ENCODE results near the gene RAB22A.

The RAB22A gene

DNA sequence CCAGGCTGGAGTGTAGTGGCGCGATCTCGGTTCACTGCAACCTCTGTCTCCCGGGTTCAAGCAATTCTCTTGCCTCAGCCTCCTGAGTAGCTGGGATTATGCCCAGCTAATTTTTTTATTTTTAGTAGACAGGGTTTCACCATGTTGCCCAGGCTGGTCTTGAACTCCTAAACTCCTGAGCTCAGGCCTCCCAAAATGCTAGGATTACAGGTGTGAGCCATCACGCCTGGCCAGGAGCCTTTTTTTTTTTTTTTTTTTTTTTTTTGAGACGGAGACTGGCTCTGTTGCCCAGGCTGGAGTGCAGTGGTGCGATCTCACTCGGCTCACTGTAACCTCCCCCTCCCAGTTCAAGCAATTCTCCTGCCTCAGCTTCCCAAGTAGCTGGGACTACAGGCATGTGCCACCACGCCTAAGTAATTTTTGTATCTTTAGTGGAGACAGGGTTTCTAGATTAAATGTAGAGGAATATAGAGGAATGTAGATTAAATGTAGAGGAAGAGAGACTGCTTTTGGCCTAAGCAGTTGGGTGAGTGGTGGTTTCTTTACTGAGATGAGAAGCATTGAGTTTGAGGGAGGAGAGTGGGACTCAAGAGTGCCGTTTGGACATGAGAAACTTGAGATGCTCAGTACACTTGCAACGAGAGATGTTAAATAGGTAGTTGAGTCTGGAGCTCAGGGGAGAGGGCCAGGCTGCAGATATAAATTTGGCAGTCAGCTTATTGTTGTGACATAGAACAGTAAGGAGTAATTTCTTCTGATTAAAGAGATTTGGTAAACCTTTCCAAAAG lies 96.2 kb downstream of the RAB22A start:
- H3K4me1 ChIP-seq (ENCODE audit: low read depth, poor library complexity, severe bottlenecking), result peaks cover 36% of the 10 kb centered on the region
- H3K36me3 ChIP-seq (ENCODE audit: insufficient read depth), result no peaks in the 10 kb centered on the region
- no peak overlapping the region for H3K4me3 ChIP-seq (IDR thresholded peaks at IDR 0.05; ENCODE audit: insufficient read depth, low read depth, low read length)
- H3K27ac ChIP-seq, result no peak overlapping the region
- no peak overlapping the region for H3K9ac ChIP-seq
- H4K20me1 ChIP-seq (ENCODE audit: insufficient read depth), result peaks cover 43% of the 10 kb centered on the region
- H3K4me2 ChIP-seq, result no peak overlapping the region
- TF ChIP-seq, protein P1, sequence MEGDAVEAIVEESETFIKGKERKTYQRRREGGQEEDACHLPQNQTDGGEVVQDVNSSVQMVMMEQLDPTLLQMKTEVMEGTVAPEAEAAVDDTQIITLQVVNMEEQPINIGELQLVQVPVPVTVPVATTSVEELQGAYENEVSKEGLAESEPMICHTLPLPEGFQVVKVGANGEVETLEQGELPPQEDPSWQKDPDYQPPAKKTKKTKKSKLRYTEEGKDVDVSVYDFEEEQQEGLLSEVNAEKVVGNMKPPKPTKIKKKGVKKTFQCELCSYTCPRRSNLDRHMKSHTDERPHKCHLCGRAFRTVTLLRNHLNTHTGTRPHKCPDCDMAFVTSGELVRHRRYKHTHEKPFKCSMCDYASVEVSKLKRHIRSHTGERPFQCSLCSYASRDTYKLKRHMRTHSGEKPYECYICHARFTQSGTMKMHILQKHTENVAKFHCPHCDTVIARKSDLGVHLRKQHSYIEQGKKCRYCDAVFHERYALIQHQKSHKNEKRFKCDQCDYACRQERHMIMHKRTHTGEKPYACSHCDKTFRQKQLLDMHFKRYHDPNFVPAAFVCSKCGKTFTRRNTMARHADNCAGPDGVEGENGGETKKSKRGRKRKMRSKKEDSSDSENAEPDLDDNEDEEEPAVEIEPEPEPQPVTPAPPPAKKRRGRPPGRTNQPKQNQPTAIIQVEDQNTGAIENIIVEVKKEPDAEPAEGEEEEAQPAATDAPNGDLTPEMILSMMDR (conservative IDR thresholded peaks at IDR 0.05; ENCODE audit: low read depth, low read length), result no peak
- H3K27me3 ChIP-seq (ENCODE audit: insufficient read depth, low read depth), result no peaks in the 10 kb centered on the region
- H2AFZ ChIP-seq (ENCODE audit: low read depth), result no peak overlapping the region
- peaks cover 97% of the 10 kb centered on the region for H3K79me2 ChIP-seq (ENCODE audit: insufficient read depth, low read depth)

DNA sequence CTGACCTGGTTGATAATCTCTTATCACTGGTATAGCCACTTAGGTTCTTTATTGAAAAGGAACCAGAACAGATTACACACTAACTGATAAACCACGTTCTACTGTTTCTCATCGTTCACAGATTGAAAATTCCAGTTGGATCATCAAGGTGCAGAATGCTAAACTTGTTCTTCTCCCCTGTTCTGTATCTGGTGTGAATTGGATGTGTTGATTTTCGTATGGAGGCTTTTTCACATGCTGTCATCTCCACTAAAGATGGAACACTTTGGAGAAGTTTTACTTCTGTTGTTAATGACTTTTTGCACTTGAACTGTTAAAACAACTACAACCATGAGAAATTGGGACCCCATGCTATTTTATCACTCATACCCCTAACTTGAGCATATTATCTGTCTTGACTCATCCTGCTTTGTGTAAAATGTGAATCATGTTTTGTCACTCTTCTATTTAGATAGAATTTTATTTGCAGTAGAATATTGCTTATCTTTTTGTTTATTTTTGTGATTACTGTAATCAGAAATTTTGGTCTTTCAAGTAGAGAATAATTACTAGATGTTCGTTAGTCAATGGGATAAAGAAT lies 97.0 kb downstream of the RAB22A start:
- no peak overlapping the region for H3K4me2 ChIP-seq

GRCh38 chr20:58407201-58407873 lies 97.8 kb downstream of the RAB22A start:
- no peaks in the 10 kb centered on the region for H3K27me3 ChIP-seq (ENCODE audit: insufficient read depth, low read depth)
- H3K36me3 ChIP-seq (ENCODE audit: insufficient read depth), result no peaks in the 10 kb centered on the region
- H4K20me1 ChIP-seq (ENCODE audit: insufficient read depth), result peaks cover 48% of the 10 kb centered on the region
- TF ChIP-seq, protein P1 (conservative IDR thresholded peaks at IDR 0.05; ENCODE audit: low read depth, low read length), result no peak
- H3K4me3 ChIP-seq (IDR thresholded peaks at IDR 0.05; ENCODE audit: insufficient read depth, low read depth, low read length), result no peak overlapping the region
- peaks cover 98% of the 10 kb centered on the region for H3K79me2 ChIP-seq (ENCODE audit: insufficient read depth, low read depth)
- H3K27ac ChIP-seq, result peak overlapping the region; percentile 8; the same call in 1 of the 2 replicates
- H3K4me2 ChIP-seq, result 0 out of 2 replicates have a peak overlapping the region, but pooled peaks have one; percentile 7
- no peak overlapping the region for H3K9ac ChIP-seq
- peaks cover 32% of the 10 kb centered on the region for H3K4me1 ChIP-seq (ENCODE audit: low read depth, poor library complexity, severe bottlenecking)
- no peak overlapping the region for H2AFZ ChIP-seq (ENCODE audit: low read depth)

More for the DNA sequence above, 97.0 kb downstream of the RAB22A start:
- Histone ChIP-seq H3K4me3 (IDR thresholded peaks at IDR 0.05; ENCODE audit: insufficient read depth, low read depth, low read length) (no peak overlapping the region), H2AFZ (ENCODE audit: low read depth) (no peak overlapping the region), H3K27me3 (ENCODE audit: insufficient read depth, low read depth) (no peaks in the 10 kb centered on the region), H3K9ac (no peak overlapping the region), H3K36me3 (ENCODE audit: insufficient read depth) (no peaks in the 10 kb centered on the region), H3K79me2 (ENCODE audit: insufficient read depth, low read depth) (peaks cover 98% of the 10 kb centered on the region), H3K27ac (no peak overlapping the region), H3K4me1 (ENCODE audit: low read depth, poor library complexity, severe bottlenecking) (peaks cover 32% of the 10 kb centered on the region), H4K20me1 (ENCODE audit: insufficient read depth) (peaks cover 48% of the 10 kb centered on the region)
- TF ChIP-seq, protein P1 (conservative IDR thresholded peaks at IDR 0.05; ENCODE audit: low read depth, low read length), result no peak

GRCh38 chr20:58407966-58408557 lies 98.5 kb downstream of the RAB22A start:
- TF ChIP-seq, protein P1 (conservative IDR thresholded peaks at IDR 0.05; ENCODE audit: low read depth, low read length), result no peak
- Histone ChIP-seq H3K4me2 (peak overlapping the region; percentile 7; the same call in 1 of the 2 replicates), H3K27ac (peak overlapping the region; percentile 8; the same call in 1 of the 2 replicates), H3K79me2 (ENCODE audit: insufficient read depth, low read depth) (peaks cover 96% of the 10 kb centered on the region), H4K20me1 (ENCODE audit: insufficient read depth) (peaks cover 48% of the 10 kb centered on the region), H2AFZ (ENCODE audit: low read depth) (no peak overlapping the region), H3K36me3 (ENCODE audit: insufficient read depth) (no peaks in the 10 kb centered on the region), H3K27me3 (ENCODE audit: insufficient read depth, low read depth) (no peaks in the 10 kb centered on the region), H3K4me1 (ENCODE audit: low read depth, poor library complexity, severe bottlenecking) (peaks cover 32% of the 10 kb centered on the region), H3K9ac (no peak overlapping the region), H3K4me3 (IDR thresholded peaks at IDR 0.05; ENCODE audit: insufficient read depth, low read depth, low read length) (no peak overlapping the region)

Data from KMS-11 (cell line).